ENCODE measurements around the gene SPAAR. TPM values are rescaled to one million over a fixed set of nuclear protein-coding genes. Genes with fewer than 3 reads are reported as not detected.

SPAAR gene
- total RNA-seq, 1 experiment from 2014 or later: not detected

DNA sequence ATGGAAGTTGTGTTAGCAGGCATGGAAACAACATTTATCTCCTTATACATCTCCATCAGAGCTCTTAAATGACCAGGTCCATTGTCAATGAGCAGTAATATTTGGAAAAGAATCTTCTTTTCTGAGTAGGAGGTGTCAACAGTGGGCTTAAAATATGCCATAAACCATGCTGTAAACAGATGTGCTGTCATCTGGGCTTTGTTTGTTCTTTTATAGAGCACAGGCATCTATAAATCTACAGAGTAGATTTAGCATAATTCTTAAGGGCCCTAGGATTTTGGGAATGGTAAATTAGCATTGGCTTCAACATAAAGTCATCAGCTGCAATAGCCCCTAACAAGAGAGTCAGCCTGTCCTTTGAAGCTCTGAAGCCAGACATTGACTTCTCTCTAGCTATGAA, 11.0 kb upstream of the SPAAR start:
- BruUV-seq (replicated peaks): no TSS peak
- Histone ChIP-seq H3K27ac (ENCODE audit: low read depth, low read length) (no peak overlapping the region), H3K9ac (ENCODE audit: low read length) (no peak overlapping the region), H3K4me3 (replicated peaks in 1 of 2; ENCODE audit: low read depth in 1 of 2, low read length in 2 of 2) (no peak overlapping the region), H3K9me2 (ENCODE audit: insufficient read depth) (no peaks in the 10 kb centered on the region), H3K4me2 (ENCODE audit: low read length) (no peak overlapping the region), H3K36me3 (ENCODE audit: control insufficient read depth in 1 of 2, insufficient read depth in 2 of 2, low read length in 2 of 2) (no peaks in the 10 kb centered on the region), H2AFZ (ENCODE audit: low read depth, low read length, poor library complexity, severe bottlenecking) (no peak overlapping the region), H3K9me3 (ENCODE audit: control insufficient read depth in 1 of 2, insufficient read depth in 1 of 2, low read depth in 1 of 2, low read length in 2 of 2) (no peaks in the 10 kb centered on the region), H3K4me1 (ENCODE audit: control insufficient read depth in 1 of 2, insufficient read depth in 2 of 2, low read length in 2 of 2) (peaks cover 3 to 6% of the 10 kb centered on the region in 2 experiments; a peak in 2 of 4 replicates), H3K27me3 (ENCODE audit: insufficient read depth, low read length) (no peaks in the 10 kb centered on the region), H4K20me1 (ENCODE audit: insufficient read depth) (no peaks in the 10 kb centered on the region), H3K79me2 (ENCODE audit: insufficient read depth, low read length) (no peaks in the 10 kb centered on the region)
- POLR2A ChIA-PET: no interaction called here
- intact Hi-C loops (cut with micrococcal nuclease): no loop called here
- CTCF ChIA-PET: interaction anchor here (1.2 to 9.8 kb wide), 2 partner anchors 16 to 125 kb away, joined by 4 to 50 read pairs; no protein-coding TSS in a partner anchor
- TF ChIP-seq EZH2 (IDR thresholded peaks at IDR 0.05): no peak
- TF ChIP-seq JUND (IDR thresholded peaks at IDR 0.05): no peak
- no peak for TF ChIP-seq SP1 (IDR thresholded peaks at IDR 0.05; ENCODE audit: low read depth)
- TF ChIP-seq CBX3 (IDR thresholded peaks at IDR 0.05; ENCODE audit: low read depth): no peak
- TF ChIP-seq TCF7L2 (IDR thresholded peaks at IDR 0.05; ENCODE audit: borderline replicate concordance, extremely low read depth, insufficient read depth, insufficient read length): no peak
- no peak for TF ChIP-seq SIN3A (IDR thresholded peaks at IDR 0.05; ENCODE audit: low read depth)
- TF ChIP-seq EGR1 (IDR thresholded peaks at IDR 0.05; ENCODE audit: low read depth): no peak
- no peak for TF ChIP-seq FOSL1 (IDR thresholded peaks at IDR 0.05; ENCODE audit: low read depth)
- no peak for TF ChIP-seq ELF1 (IDR thresholded peaks at IDR 0.05; ENCODE audit: borderline replicate concordance, low read depth)
- TF ChIP-seq ZFX (IDR thresholded peaks at IDR 0.05): no peak
- TF ChIP-seq, protein P1, sequence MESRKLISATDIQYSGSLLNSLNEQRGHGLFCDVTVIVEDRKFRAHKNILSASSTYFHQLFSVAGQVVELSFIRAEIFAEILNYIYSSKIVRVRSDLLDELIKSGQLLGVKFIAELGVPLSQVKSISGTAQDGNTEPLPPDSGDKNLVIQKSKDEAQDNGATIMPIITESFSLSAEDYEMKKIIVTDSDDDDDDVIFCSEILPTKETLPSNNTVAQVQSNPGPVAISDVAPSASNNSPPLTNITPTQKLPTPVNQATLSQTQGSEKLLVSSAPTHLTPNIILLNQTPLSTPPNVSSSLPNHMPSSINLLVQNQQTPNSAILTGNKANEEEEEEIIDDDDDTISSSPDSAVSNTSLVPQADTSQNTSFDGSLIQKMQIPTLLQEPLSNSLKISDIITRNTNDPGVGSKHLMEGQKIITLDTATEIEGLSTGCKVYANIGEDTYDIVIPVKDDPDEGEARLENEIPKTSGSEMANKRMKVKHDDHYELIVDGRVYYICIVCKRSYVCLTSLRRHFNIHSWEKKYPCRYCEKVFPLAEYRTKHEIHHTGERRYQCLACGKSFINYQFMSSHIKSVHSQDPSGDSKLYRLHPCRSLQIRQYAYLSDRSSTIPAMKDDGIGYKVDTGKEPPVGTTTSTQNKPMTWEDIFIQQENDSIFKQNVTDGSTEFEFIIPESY (IDR thresholded peaks at IDR 0.05; ENCODE audit: extremely low read depth, insufficient replicate concordance, low read length): no peak
- TF ChIP-seq POLR2A (IDR thresholded peaks at IDR 0.05; ENCODE audit: borderline replicate concordance, extremely low read depth, insufficient read depth, insufficient read length): no peak
- no peak for TF ChIP-seq CEBPB (IDR thresholded peaks at IDR 0.05; ENCODE audit: low read depth)
- no peak for TF ChIP-seq SRF (IDR thresholded peaks at IDR 0.05; ENCODE audit: low read depth)
- TF ChIP-seq, protein P2, sequence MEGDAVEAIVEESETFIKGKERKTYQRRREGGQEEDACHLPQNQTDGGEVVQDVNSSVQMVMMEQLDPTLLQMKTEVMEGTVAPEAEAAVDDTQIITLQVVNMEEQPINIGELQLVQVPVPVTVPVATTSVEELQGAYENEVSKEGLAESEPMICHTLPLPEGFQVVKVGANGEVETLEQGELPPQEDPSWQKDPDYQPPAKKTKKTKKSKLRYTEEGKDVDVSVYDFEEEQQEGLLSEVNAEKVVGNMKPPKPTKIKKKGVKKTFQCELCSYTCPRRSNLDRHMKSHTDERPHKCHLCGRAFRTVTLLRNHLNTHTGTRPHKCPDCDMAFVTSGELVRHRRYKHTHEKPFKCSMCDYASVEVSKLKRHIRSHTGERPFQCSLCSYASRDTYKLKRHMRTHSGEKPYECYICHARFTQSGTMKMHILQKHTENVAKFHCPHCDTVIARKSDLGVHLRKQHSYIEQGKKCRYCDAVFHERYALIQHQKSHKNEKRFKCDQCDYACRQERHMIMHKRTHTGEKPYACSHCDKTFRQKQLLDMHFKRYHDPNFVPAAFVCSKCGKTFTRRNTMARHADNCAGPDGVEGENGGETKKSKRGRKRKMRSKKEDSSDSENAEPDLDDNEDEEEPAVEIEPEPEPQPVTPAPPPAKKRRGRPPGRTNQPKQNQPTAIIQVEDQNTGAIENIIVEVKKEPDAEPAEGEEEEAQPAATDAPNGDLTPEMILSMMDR (IDR thresholded peaks at IDR 0.05 in 2 of 3, conservative IDR thresholded peaks at IDR 0.05 in 1 of 3; ENCODE audit: borderline replicate concordance in 1 of 3, insufficient read depth in 1 of 3, low read depth in 2 of 3, low read length in 2 of 3): no peak
- TF ChIP-seq RAD21 (IDR thresholded peaks at IDR 0.05; ENCODE audit: low read depth): no peak
- no peak for ATAC-seq
- no peak for DNase-seq (ENCODE audit: low read depth, low spot score)
- RAD21 ChIA-PET (ENCODE audit: low non-redundant PET in 1 of 2, low total read pairs in 2 of 2, uncharacterized antibody in 2 of 2, unreplicated experiment in 2 of 2): no interaction called here
